Astrocyte of the cerebellum (primary cell): ENCODE results near the gene RPL18.

ENCODE experiments used
- DNase-seq: peaks from one replicate; pipeline ENCODE4 v3.0.0-alpha.2; 2011; ENCODE audit warnings: low read depth
- H3K4me3 ChIP-seq: 2 replicates; pipeline ENCODE4 v1.5.1; 2011; ENCODE audit warnings: mild to moderate bottlenecking, low read depth, low read length, moderate library complexity
- in situ Hi-C: cut with HindIII; loops from 2 replicates; pipeline ENCODE4 v1.10.0; 2017; ENCODE audit warnings: low sequenced_read_pairs
- TF ChIP-seq, protein P1 (sequence below): IDR thresholded peaks from 2 replicates; pipeline ENCODE4 v1.5.1; 2012; ENCODE audit warnings: low read length, low read depth, moderate library complexity, mild to moderate bottlenecking; ENCODE audit errors: missing control alignments

RPL18 gene

GRCh38 chr19:48654299-48655059, 35.5 kb upstream of the RPL18 start:
- no peak overlapping the region for H3K4me3 ChIP-seq
- no peak for DNase-seq
- TF ChIP-seq, protein P1, sequence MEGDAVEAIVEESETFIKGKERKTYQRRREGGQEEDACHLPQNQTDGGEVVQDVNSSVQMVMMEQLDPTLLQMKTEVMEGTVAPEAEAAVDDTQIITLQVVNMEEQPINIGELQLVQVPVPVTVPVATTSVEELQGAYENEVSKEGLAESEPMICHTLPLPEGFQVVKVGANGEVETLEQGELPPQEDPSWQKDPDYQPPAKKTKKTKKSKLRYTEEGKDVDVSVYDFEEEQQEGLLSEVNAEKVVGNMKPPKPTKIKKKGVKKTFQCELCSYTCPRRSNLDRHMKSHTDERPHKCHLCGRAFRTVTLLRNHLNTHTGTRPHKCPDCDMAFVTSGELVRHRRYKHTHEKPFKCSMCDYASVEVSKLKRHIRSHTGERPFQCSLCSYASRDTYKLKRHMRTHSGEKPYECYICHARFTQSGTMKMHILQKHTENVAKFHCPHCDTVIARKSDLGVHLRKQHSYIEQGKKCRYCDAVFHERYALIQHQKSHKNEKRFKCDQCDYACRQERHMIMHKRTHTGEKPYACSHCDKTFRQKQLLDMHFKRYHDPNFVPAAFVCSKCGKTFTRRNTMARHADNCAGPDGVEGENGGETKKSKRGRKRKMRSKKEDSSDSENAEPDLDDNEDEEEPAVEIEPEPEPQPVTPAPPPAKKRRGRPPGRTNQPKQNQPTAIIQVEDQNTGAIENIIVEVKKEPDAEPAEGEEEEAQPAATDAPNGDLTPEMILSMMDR = no peak
- in situ Hi-C loops = no loop called here

DNA sequence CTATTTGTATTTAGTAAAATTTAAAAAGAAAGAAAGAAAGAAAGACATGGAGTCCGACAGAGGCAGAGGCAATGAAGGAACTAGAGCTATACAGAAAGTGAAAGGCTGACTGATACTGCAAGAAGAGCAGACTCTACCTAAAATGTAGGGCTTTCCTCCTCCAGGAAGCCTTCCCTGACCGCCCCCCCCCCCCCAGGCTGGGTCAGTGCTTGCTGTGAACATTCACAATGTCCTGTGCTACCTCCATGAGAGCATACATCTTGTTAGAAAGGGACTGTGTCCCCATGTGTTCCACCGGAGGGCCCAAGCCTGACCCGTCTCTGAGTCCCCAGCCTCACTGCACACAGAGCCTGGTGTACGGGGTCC, 32.7 kb upstream of the RPL18 start:
- in situ Hi-C loops = no loop called here
- DNase-seq = no peak
- TF ChIP-seq, protein P1 = no peak
- no peak overlapping the region for H3K4me3 ChIP-seq

GRCh38 chr19:48650974-48651682, 32.1 kb upstream of the RPL18 start:
- TF ChIP-seq, protein P1 = no peak
- in situ Hi-C loops = no loop called here
- DNase-seq = no peak
- no peak overlapping the region for H3K4me3 ChIP-seq

- in situ Hi-C loops = no loop called here
- no peak for DNase-seq
- TF ChIP-seq, protein P1 = no peak
- no peak overlapping the region for H3K4me3 ChIP-seq
These were observed 29.2 kb upstream of the RPL18 start for GRCh38 chr19:48648134-48648533.

DNA sequence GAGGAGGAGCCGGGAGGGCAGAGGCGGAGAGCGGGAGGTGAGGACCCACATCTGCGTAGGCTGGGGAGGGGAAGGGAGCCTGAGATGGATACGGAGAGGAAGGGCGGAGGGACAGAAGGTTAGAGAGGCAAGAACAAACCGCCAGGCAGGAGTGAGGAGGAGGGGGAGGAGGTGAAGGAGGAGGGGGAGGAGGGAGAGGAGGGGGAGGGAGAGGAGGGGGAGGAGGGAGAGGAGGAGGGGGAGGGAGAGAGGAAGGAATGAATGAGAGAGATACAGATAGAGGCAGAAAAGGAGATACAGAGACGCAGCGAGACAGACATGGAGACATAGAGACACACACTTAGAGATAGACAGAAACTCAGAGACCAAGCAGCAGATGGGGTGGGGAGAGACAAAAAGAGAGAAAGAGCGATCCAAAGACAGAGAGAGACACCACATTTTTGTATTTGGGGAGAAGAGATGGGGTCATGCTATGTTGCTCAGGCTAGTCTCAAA, 27.8 kb upstream of the RPL18 start:
- TF ChIP-seq, protein P1 = no peak
- peak overlapping the region; percentile 52 for H3K4me3 ChIP-seq
- in situ Hi-C loops = no loop called here
- DNase-seq = no peak

DNA sequence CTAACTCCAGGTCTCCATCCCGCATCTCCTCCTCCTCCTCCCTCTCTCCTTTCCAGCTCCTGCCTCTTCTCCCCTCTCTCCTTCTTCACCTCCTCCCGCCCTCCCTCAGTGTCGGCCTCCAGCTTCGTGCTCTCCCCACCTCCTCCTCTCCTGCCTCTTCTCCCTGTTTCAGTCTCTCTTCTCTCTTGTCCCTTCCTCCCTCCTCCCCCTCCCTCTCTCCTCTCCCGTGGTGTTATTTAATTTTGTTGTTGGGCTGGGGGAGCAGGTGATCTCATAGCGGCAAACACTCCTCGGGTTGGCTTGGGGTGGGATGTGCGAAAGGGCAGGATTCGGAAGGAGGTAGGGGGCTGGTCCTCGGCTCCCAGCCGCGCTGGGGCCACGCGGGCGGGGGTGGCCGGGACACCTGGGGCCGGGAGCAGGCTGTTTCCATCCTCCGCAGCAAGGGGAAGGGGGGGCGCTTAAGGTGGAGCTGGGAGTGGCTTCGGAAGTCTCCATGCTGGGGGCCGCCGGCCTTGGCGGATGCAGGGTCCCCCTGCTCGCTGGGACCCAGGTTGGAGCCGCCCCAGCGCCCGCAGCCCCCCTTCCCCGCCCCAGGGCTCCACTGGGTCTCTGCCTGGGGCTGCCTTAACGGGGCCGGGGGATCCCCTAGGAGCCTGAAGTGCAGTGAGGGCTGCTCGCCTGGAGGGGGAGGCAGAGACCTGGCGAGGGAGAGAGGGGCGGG, 27.2 kb upstream of the RPL18 start, which contains the start of gene CA11:
Gene CA11 (minus strand): TSS at position 187 of the 721 bp plus-strand sequence. CDS start 555 bp downstream, outside the sequence.
- in situ Hi-C loops = no loop called here
- peak within 1 kb of the TSS; percentile 52 for H3K4me3 ChIP-seq
- TF ChIP-seq, protein P1 = peak; percentile 76
- DNase-seq = no peak
